Activated CD4-positive, alpha-beta memory T cell treated with anti-CD3 and anti-CD28 coated beads, Interleukin-2, amount 10 ng/mL, durations not matched to agents 7 days and 5 days (primary cell): ENCODE data around the gene SDSL. TPM values are rescaled to one million over a fixed set of nuclear protein-coding genes. Genes with fewer than 3 reads are reported as not detected.

Experiments used
- CTCF ChIA-PET: fragments of 350-600 bp; sonication (Branson Sonifier 250); formaldehyde crosslinking; loops from one replicate; lab custom pipeline; 2021; ENCODE audit warnings: antibody characterized with exemption, inconsistent platforms; lab: Charles Lee
- POLR2A ChIA-PET: fragments of 350-600 bp; sonication (Branson Sonifier 250); formaldehyde crosslinking; loops from one replicate; lab custom pipeline; 2021; ENCODE audit warnings: antibody characterized with exemption; lab: Charles Lee
- DNase-seq: peaks from one replicate; pipeline ENCODE4 v3.0.0-alpha.2; 2020
- H3K27ac Mint-ChIP-seq: one replicate; pipeline ENCODE4 v1.8.0; 2021; ENCODE audit warnings: mild to moderate bottlenecking, mixed read lengths
- H3K27me3 Mint-ChIP-seq: one replicate; pipeline ENCODE4 v1.8.0; 2021; ENCODE audit warnings: mixed read lengths
- H3K36me3 Mint-ChIP-seq: one replicate; pipeline ENCODE4 v1.8.0; 2021; ENCODE audit warnings: low read depth, mixed read lengths
- H3K4me1 Mint-ChIP-seq: one replicate; pipeline ENCODE4 v1.8.0; 2021; ENCODE audit warnings: mixed read lengths
- H3K4me3 Mint-ChIP-seq: one replicate; pipeline ENCODE4 v1.8.0; 2021; ENCODE audit warnings: mild to moderate bottlenecking, mixed read lengths
- H3K9me3 Mint-ChIP-seq: one replicate; pipeline ENCODE4 v1.8.0; 2021; ENCODE audit warnings: mixed read lengths
- total RNA-seq, 2 experiments: library from RNA; stranded (reverse); gene quantifications; one replicate each; pipeline ENCODE4 v1.2.3, GENCODE V29; 2021

SDSL gene
- total RNA-seq, 2 experiments from 2014 or later = not detected

- Mint-ChIP-seq H3K9me3 (no peaks in the 10 kb centered on the region), H3K4me1 (peaks cover 2% of the 10 kb centered on the region), H3K27ac (no peak overlapping the region), H3K36me3 (no peaks in the 10 kb centered on the region), H3K27me3 (peaks cover 31% of the 10 kb centered on the region), H3K4me3 (no peak overlapping the region)
- DNase-seq = no peak
- ChIA-PET CTCF (interaction anchor here (1.4 kb wide), 1 partner anchor 30 kb away, joined by 3 read pairs; no protein-coding TSS in a partner anchor), POLR2A (no interaction called here)
Observed at GRCh38 chr12:113456199-113456598, 34.0 kb downstream of the SDSL start.

GRCh38 chr12:113456761-113457160, 34.6 kb downstream of the SDSL start:
- ChIA-PET POLR2A (no interaction called here), CTCF (interaction anchor here (1.4 kb wide), 1 partner anchor 31 kb away, joined by 3 read pairs; no protein-coding TSS in a partner anchor)
- no peak for DNase-seq
- H3K27me3 Mint-ChIP-seq = peaks cover 36% of the 10 kb centered on the region
- no peaks in the 10 kb centered on the region for H3K36me3 Mint-ChIP-seq
- H3K27ac Mint-ChIP-seq = no peak overlapping the region
- H3K4me1 Mint-ChIP-seq = peaks cover 4% of the 10 kb centered on the region
- no peaks in the 10 kb centered on the region for H3K9me3 Mint-ChIP-seq
- no peak overlapping the region for H3K4me3 Mint-ChIP-seq

GRCh38 chr12:113457185-113457584, 35.0 kb downstream of the SDSL start:
- Mint-ChIP-seq H3K4me1 (peaks cover 5% of the 10 kb centered on the region), H3K9me3 (no peaks in the 10 kb centered on the region), H3K27ac (no peak overlapping the region), H3K4me3 (no peak overlapping the region), H3K36me3 (no peaks in the 10 kb centered on the region), H3K27me3 (peaks cover 40% of the 10 kb centered on the region)
- CTCF ChIA-PET = no interaction called here
- POLR2A ChIA-PET = no interaction called here
- DNase-seq = no peak

DNA sequence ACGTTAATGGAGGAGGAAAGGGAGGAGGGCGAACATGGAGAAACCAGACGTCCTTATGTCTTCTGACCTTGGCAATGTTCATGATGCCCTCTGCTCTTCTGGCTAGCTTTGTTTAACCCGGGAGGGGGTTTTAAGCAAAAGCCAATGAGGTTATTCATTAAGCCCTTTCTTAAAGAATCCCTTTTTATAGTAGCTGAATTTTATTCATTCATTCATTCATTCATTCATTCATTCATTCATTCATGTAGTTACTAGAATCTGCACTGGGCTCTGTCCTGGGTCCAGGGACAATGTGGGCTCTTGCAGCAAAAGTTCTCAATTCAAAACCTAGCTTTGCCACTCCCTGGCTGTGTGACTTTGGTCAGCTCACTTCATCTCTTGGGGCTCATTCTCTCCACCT, 35.5 kb downstream of the SDSL start:
- Mint-ChIP-seq H3K9me3 (no peaks in the 10 kb centered on the region), H3K27me3 (peaks cover 44% of the 10 kb centered on the region), H3K4me3 (no peak overlapping the region), H3K27ac (no peak overlapping the region), H3K36me3 (peaks cover 2% of the 10 kb centered on the region), H3K4me1 (peaks cover 9% of the 10 kb centered on the region)
- CTCF ChIA-PET = no interaction called here
- no peak for DNase-seq
- POLR2A ChIA-PET = no interaction called here

DNA sequence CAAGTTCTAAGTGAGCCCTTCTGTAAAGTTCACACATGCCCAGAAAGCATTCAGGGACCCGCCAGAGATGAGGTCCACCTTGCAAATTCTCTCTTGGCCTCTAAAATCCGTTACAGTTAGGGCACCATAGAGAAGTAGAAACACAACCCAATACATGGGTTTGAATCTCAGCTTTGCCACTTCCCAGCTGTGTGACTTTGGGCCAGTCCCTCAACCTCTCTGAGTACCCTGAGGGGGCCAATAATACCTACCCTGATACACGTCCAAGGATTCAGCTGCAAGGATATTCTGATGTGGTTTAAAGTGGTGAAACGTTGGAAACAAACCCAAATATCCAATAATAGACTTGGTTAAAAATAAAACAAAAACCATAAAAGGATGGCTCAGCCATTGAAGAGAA, 37.8 kb downstream of the SDSL start:
- no peak overlapping the region for H3K4me3 Mint-ChIP-seq
- no peak overlapping the region for H3K27ac Mint-ChIP-seq
- POLR2A ChIA-PET = no interaction called here
- no peaks in the 10 kb centered on the region for H3K9me3 Mint-ChIP-seq
- H3K27me3 Mint-ChIP-seq = peaks cover 62% of the 10 kb centered on the region
- DNase-seq = no peak
- peaks cover 8% of the 10 kb centered on the region for H3K36me3 Mint-ChIP-seq
- CTCF ChIA-PET = no interaction called here
- peaks cover 17% of the 10 kb centered on the region for H3K4me1 Mint-ChIP-seq

DNA sequence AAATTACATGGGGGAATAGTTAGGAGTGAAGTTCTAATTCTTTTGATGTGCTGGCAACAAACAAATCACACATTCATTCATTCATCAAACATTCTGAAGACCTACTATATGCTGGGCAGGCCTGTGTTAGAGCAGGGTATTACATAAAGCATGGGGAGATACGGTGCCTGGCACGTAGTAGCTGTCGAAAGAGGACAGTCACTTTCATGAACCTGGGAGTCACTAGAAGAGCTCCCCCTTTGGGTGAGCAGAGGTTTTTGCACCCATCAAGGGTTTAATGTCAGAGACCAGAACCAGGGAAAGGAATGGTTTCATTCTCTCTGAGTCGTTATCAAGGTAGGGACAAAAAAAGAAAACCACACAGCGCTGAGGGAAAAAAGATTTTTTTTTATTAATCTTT, 39.5 kb downstream of the SDSL start:
- Mint-ChIP-seq H3K36me3 (peaks cover 8% of the 10 kb centered on the region), H3K4me1 (peaks cover 19% of the 10 kb centered on the region), H3K27ac (no peak overlapping the region), H3K27me3 (peaks cover 67% of the 10 kb centered on the region), H3K4me3 (no peak overlapping the region), H3K9me3 (no peaks in the 10 kb centered on the region)
- DNase-seq = no peak
- POLR2A ChIA-PET = no interaction called here
- CTCF ChIA-PET = interaction anchor here (0.5 to 1.4 kb wide), 6 partner anchors 13 to 451 kb away, joined by 3 to 4 read pairs (median 4); no protein-coding TSS in a partner anchor

GRCh38 chr12:113462117-113462774, 40.1 kb downstream of the SDSL start:
- CTCF ChIA-PET = interaction anchor here (0.8 to 1.4 kb wide), 5 partner anchors 13 to 450 kb away, joined by 3 to 4 read pairs (median 4); no protein-coding TSS in a partner anchor
- Mint-ChIP-seq H3K4me1 (peaks cover 23% of the 10 kb centered on the region), H3K9me3 (no peaks in the 10 kb centered on the region), H3K27ac (peak overlapping the region; percentile 70), H3K27me3 (peaks cover 71% of the 10 kb centered on the region), H3K4me3 (peak overlapping the region; percentile 53), H3K36me3 (peaks cover 8% of the 10 kb centered on the region)
- peak; percentile 67 for DNase-seq
- POLR2A ChIA-PET = no interaction called here

DNA sequence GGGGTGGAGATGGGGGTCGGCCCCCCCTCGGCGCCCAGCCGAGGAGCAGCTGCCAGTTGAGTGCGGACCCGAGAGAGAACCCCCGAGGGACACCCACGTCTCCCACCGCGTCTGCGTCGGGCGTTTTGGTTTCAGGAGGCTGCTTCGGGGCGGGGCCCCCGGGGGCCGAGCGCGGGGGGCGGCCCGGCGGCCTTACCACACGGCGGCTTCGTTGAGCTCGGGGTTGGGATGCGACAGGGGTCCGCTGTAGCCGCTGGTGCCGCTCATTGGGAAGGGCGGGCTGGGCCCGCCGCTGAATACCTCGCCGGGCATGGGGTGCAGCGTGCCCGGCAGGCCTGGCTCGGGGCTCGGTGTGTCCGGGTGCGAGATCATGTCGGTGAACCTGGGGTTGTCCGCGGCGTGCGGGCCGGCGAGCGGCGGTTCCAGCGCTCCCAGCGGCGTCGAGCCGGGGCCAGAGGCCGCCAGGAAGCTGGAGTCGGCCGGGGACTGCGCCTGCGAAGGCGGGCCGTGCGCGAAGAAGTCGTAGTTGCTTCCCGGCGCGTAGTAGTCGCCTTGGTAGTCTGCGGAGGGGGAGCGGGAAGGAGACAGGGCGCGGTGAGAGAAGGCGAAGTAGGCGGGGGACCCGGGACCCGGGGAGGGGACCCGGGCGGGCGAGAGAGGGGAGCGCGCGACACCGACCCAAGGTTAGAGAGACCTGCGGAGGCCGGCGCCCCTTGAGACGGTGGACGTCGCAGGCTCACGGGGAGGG, 41.0 kb downstream of the SDSL start:
- ChIA-PET POLR2A (no interaction called here), CTCF (interaction anchor here (1.3 to 1.4 kb wide), 2 partner anchors 12 to 17 kb away, joined by 4 read pairs; no protein-coding TSS in a partner anchor)
- Mint-ChIP-seq H3K4me1 (peaks cover 23% of the 10 kb centered on the region), H3K27ac (no peak overlapping the region), H3K4me3 (no peak overlapping the region), H3K27me3 (peaks cover 71% of the 10 kb centered on the region), H3K9me3 (no peaks in the 10 kb centered on the region), H3K36me3 (peaks cover 8% of the 10 kb centered on the region)
- DNase-seq = no peak

- CTCF ChIA-PET = no interaction called here
- Mint-ChIP-seq H3K27me3 (peaks cover 72% of the 10 kb centered on the region), H3K9me3 (no peaks in the 10 kb centered on the region), H3K4me3 (peak overlapping the region; percentile 1), H3K27ac (peak overlapping the region; percentile 12), H3K36me3 (peaks cover 8% of the 10 kb centered on the region), H3K4me1 (peaks cover 23% of the 10 kb centered on the region)
- DNase-seq = no peak
- POLR2A ChIA-PET = no interaction called here
Observed at GRCh38 chr12:113463746-113464451, 41.7 kb downstream of the SDSL start.

DNA sequence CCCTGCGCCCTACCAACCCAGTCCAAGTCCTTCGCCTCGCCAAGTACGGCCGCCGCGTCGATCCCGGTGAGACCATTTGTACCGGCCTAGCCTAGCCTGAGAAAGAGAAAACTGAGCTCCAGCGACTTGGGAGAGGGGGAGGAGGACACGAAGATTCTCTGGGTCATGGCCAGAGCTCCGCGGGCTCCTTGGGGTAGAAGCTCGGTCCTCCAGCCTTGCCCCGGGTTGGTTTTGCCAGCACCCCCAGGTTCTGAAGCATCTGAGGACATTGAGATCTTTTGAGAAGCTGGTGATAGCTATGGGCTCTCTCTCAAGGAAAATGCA, 42.2 kb downstream of the SDSL start:
- Mint-ChIP-seq H3K27ac (no peak overlapping the region), H3K36me3 (peaks cover 8% of the 10 kb centered on the region), H3K27me3 (peaks cover 72% of the 10 kb centered on the region), H3K4me1 (peaks cover 23% of the 10 kb centered on the region), H3K4me3 (no peak overlapping the region), H3K9me3 (no peaks in the 10 kb centered on the region)
- ChIA-PET POLR2A (no interaction called here), CTCF (no interaction called here)
- DNase-seq = no peak

DNA sequence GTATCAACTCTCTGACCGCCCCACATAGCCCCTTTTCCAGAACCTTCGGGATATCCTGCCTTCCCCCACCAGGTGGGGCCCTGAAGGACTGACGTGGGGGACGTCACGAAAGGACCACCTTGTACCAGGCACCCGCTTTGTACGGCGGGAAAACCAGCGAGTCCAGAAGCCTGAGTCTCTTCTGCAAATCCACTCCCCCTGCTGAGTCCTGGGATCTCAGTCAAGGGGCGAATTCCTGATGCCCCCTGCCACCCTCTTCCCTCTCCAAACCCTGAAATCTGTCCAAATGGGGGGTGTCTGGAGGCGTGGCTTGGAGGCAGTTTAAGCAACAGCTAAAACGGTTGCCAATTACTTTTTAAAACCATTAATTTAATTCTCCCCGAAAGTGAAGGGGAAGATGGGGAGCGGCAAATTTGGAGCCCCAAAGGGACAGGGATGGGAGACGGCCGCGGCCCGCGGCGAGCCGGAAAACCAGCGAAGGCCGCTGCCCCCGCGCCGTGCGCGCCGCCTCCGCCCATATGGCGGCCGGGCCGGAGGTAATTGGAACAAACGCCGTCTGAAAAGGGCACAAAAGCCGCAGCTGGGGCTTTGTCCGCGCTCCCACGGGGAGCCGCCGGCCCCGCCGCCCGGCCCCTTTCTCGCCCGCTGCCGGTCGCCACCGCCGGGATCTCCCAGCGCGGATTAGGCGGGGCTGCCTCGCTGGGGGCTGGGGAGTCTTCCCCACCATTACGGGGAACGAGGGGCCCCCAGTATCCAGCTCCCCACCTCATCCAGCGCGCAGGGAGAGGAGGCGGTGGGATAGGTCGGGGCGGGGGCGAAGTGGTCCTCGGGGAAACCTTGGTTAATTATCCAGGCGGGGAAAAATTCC, 42.9 kb downstream of the SDSL start:
- POLR2A ChIA-PET = no interaction called here
- Mint-ChIP-seq H3K9me3 (no peaks in the 10 kb centered on the region), H3K27ac (no peak overlapping the region), H3K36me3 (peaks cover 8% of the 10 kb centered on the region), H3K27me3 (peaks cover 73% of the 10 kb centered on the region), H3K4me1 (peaks cover 23% of the 10 kb centered on the region), H3K4me3 (no peak overlapping the region)
- no peak for DNase-seq
- CTCF ChIA-PET = no interaction called here

- Mint-ChIP-seq H3K36me3 (peaks cover 8% of the 10 kb centered on the region), H3K4me1 (peaks cover 23% of the 10 kb centered on the region), H3K9me3 (no peaks in the 10 kb centered on the region), H3K27me3 (peaks cover 75% of the 10 kb centered on the region), H3K4me3 (no peak overlapping the region), H3K27ac (no peak overlapping the region)
- DNase-seq = no peak
- CTCF ChIA-PET = no interaction called here
- POLR2A ChIA-PET = no interaction called here
Observed at GRCh38 chr12:113465808-113466453, 43.8 kb downstream of the SDSL start.
